ENCODE measurements around the gene TRPV5.

DNA sequence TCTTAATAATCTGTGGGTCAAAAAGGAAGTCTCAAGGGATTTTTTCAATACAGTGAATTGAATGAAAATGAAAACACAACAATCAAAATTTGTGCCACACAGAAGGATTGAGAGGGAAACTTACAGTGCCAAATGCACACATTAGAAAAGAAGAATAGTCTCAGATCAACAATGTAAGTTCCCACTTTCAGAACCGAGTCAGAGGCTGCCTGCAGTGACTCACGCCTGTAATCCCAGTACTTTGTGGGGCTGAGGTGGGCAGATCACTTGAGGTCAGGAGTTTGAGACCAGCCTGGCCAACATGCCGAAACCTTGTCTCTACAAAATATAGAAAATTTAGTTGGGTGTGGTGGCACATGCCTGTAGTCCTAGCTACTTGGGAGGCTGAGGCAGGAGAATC lies 41.1 kb upstream of the TRPV5 start:
- TF ChIP-seq, protein P1, sequence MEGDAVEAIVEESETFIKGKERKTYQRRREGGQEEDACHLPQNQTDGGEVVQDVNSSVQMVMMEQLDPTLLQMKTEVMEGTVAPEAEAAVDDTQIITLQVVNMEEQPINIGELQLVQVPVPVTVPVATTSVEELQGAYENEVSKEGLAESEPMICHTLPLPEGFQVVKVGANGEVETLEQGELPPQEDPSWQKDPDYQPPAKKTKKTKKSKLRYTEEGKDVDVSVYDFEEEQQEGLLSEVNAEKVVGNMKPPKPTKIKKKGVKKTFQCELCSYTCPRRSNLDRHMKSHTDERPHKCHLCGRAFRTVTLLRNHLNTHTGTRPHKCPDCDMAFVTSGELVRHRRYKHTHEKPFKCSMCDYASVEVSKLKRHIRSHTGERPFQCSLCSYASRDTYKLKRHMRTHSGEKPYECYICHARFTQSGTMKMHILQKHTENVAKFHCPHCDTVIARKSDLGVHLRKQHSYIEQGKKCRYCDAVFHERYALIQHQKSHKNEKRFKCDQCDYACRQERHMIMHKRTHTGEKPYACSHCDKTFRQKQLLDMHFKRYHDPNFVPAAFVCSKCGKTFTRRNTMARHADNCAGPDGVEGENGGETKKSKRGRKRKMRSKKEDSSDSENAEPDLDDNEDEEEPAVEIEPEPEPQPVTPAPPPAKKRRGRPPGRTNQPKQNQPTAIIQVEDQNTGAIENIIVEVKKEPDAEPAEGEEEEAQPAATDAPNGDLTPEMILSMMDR (IDR thresholded peaks at IDR 0.05): no peak
- TF ChIP-seq EP300 (IDR thresholded peaks at IDR 0.05): no peak
- TF ChIP-seq POLR2A (IDR thresholded peaks at IDR 0.05): no peak
